ENCODE results near the gene HAT1. TPM values are rescaled to one million over a fixed set of nuclear protein-coding genes. Genes with fewer than 3 reads are reported as not detected.

The HAT1 gene
- total and polyA plus RNA-seq, 2 of the 4 experiments (the other 2 are of a cell fraction): 24.4 to 42.1 TPM

- Histone ChIP-seq H3K4me3 (ENCODE audit: insufficient read depth, low read depth, low read length) (no peak overlapping the region), H4K5ac (ENCODE audit: low read depth, low read length) (no peak overlapping the region), H3K23ac (ENCODE audit: low read depth, low read length) (no peak overlapping the region), H4K8ac (ENCODE audit: low read depth in 2 of 2, low read length in 2 of 2) (no peak overlapping the region), H3K56ac (ENCODE audit: extremely low read depth, insufficient read depth, low read length) (no peak overlapping the region), H2BK120ac (ENCODE audit: low read depth, low read length) (no peak overlapping the region), H4K20me1 (ENCODE audit: insufficient read depth, low read length) (no peaks in the 10 kb centered on the region), H3K27ac (ENCODE audit: insufficient read depth, low read length) (no peak overlapping the region), H3K9ac (ENCODE audit: low read depth, low read length) (no peak overlapping the region), H3K27me3 (ENCODE audit: control insufficient read depth, insufficient read depth, low read length) (no peaks in the 10 kb centered on the region), H3K9me1 (ENCODE audit: insufficient read depth, low read length) (no peaks in the 10 kb centered on the region), H2AK9ac (replicated peaks; ENCODE audit: low read depth, low read length, poor library complexity) (no peak overlapping the region), H2BK15ac (ENCODE audit: low read depth, low read length) (no peak overlapping the region), H3K14ac (replicated peaks; ENCODE audit: low read depth, low read length) (no peak overlapping the region), H3K79me1 (ENCODE audit: low read depth in 1 of 2, low read length in 2 of 2) (peaks cover 0 to 17% of the 10 kb centered on the region in 2 experiments; a peak in 2 of 4 replicates), H4K91ac (ENCODE audit: insufficient read depth, low read depth, low read length) (no peak overlapping the region), H3K4me2 (ENCODE audit: low read depth, low read length) (no peak overlapping the region), H3K36me3 (ENCODE audit: control insufficient read depth, insufficient read depth, low read length) (no peaks in the 10 kb centered on the region), H3K4ac (ENCODE audit: low read depth, low read length) (no peak overlapping the region), H3K4me1 (ENCODE audit: control insufficient read depth, insufficient read depth, low read length) (no peaks in the 10 kb centered on the region), H2BK5ac (ENCODE audit: low read depth, low read length, poor library complexity, severe bottlenecking) (no peak overlapping the region), H2BK20ac (ENCODE audit: low read depth, low read length) (no peak overlapping the region), H3K9me3 (ENCODE audit: control insufficient read depth, insufficient read depth, low read length) (no peaks in the 10 kb centered on the region), H2AK5ac (ENCODE audit: low read depth, low read length) (no peak overlapping the region), H3K18ac (ENCODE audit: low read depth, low read length) (no peak overlapping the region), H2AFZ (replicated peaks; ENCODE audit: low read length, poor library complexity) (no peak overlapping the region)
- dilution Hi-C loops (cut with HindIII; ENCODE audit: low sequenced_read_pairs, unreplicated experiment) (no loop called here), intact Hi-C loops (cut with micrococcal nuclease) (no loop called here), in situ Hi-C loops (cut with MboI; ENCODE audit: low sequenced_read_pairs) (no loop called here)
- no TSS peak for BruUV-seq (replicated peaks)
- ChIA-PET CTCF (no interaction called here), POLR2A (ENCODE audit: unreplicated experiment) (no interaction called here)
- DNase-seq (no peak), ATAC-seq (ENCODE audit: low read depth) (no peak)
- TF ChIP-seq RAD21 (IDR thresholded peaks at IDR 0.05; ENCODE audit: low read length) (no peak), CEBPB (IDR thresholded peaks at IDR 0.05; ENCODE audit: low read depth, low read length) (0 out of 2 replicates have a peak, but pooled peaks have one; percentile 5), CHD1 (IDR thresholded peaks at IDR 0.05; ENCODE audit: low read depth, low read length) (no peak), RFX5 (IDR thresholded peaks at IDR 0.05; ENCODE audit: low read depth, low read length) (no peak), POLR2A (IDR thresholded peaks at IDR 0.05; ENCODE audit: low read depth, low read length) (no peak)
- no CpG with 5 or more reads among the region's 2 CpGs for WGBS, 2 experiments (ENCODE audit: extremely low coverage in 2 of 2, insufficient read length in 1 of 2)
These were observed 2.8 kb upstream of the HAT1 start for GRCh38 chr2:171919453-171919852.

Measured in IMR-90 (cell line).